Esophagus muscularis mucosa (tissue), 4 donors: ENCODE data around the gene ERH.

Experiments used
- EP300 ChIP-seq: sonication (generic); formaldehyde crosslinking; IDR thresholded peaks from one replicate; pipeline ENCODE4 v1.6.1; 2017; ENCODE audit warnings: antibody characterized with exemption
- POLR2A ChIP-seq: fragments of 450-650 bp; IDR thresholded peaks from one replicate; pipeline ENCODE4 v1.6.1; 2017; ENCODE audit warnings: antibody characterized with exemption, moderate library complexity, mild to moderate bottlenecking, low read depth
- TF ChIP-seq, protein P1 (sequence below), 3 experiments: fragments of 200-600 bp in 2 of 3; fragments of 450-650 bp in 1 of 3; sonication (generic) in 2 of 3; IDR thresholded peaks; one replicate each; pipeline ENCODE4 v1.5.1; 2017 to 2019; ENCODE audit warnings: antibody characterized with exemption in 3 of 3, mild to moderate bottlenecking in 2 of 3, moderate library complexity in 1 of 3

DNA sequence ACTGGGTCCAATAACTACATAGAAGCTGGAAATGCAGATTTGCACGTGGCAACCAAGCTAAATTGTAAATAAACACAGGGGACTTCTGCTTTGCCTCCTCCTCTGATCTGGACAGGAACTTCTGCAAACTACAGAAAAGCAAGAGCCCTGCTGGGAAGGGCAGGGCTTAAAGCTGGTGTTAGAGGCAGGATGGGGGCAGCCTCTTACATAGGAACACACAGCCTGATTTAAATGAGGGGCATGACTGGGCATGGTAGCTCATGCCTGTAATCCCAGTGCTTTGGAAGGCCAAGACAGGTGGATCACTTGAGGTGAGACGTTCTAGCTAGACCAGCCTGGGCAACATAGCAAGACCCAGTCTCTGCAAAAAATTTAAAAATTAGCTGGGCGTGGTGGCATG is 46.7 kb downstream of the ERH start:
- TF ChIP-seq, protein P1, sequence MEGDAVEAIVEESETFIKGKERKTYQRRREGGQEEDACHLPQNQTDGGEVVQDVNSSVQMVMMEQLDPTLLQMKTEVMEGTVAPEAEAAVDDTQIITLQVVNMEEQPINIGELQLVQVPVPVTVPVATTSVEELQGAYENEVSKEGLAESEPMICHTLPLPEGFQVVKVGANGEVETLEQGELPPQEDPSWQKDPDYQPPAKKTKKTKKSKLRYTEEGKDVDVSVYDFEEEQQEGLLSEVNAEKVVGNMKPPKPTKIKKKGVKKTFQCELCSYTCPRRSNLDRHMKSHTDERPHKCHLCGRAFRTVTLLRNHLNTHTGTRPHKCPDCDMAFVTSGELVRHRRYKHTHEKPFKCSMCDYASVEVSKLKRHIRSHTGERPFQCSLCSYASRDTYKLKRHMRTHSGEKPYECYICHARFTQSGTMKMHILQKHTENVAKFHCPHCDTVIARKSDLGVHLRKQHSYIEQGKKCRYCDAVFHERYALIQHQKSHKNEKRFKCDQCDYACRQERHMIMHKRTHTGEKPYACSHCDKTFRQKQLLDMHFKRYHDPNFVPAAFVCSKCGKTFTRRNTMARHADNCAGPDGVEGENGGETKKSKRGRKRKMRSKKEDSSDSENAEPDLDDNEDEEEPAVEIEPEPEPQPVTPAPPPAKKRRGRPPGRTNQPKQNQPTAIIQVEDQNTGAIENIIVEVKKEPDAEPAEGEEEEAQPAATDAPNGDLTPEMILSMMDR (IDR thresholded peaks at IDR 0.05) = no peak
- TF ChIP-seq POLR2A = no peak
- TF ChIP-seq EP300 = no peak
